Thyroid gland (tissue), 4 donors: ENCODE measurements around the gene C21orf58. TPM values are rescaled to one million over a fixed set of nuclear protein-coding genes. Genes with fewer than 3 reads are reported as not detected.

Experiments
- DNase-seq, 2 donors: peaks; one replicate each; pipeline ENCODE4 v3.0.0-alpha.2; 2019
- H3K27ac ChIP-seq, 3 donors: fragments of 200-600 bp; sonication (generic); 1 replicate in 2 of 3; 2 replicates in 1 of 3; pipeline ENCODE4 v1.5.1; 2016 to 2019; ENCODE audit warnings: mild to moderate bottlenecking in 1 of 3, moderate library complexity in 1 of 3
- H3K27me3 ChIP-seq: fragments of 200-600 bp; sonication (generic); one replicate; pipeline ENCODE4 v1.5.1; 2019
- H3K36me3 ChIP-seq, 2 donors: fragments of 200-600 bp; sonication (generic); one replicate each; pipeline ENCODE4 v1.5.1; 2016 to 2019
- H3K4me1 ChIP-seq, 2 donors: fragments of 200-600 bp; sonication (generic); one replicate each; pipeline ENCODE4 v1.5.1; 2017 to 2019
- H3K4me3 ChIP-seq, 3 donors: fragments of 200-600 bp; sonication (generic); replicated peaks in 1 of 3; 1 replicate in 2 of 3; 2 replicates in 1 of 3; pipeline ENCODE4 v1.5.1; 2016; ENCODE audit warnings: mild to moderate bottlenecking in 1 of 3
- H3K9me3 ChIP-seq: fragments of 200-600 bp; sonication (generic); one replicate; pipeline ENCODE4 v1.5.1; 2017
- POLR2A ChIP-seq, 2 donors: fragments of 450-650 bp; IDR thresholded peaks; one replicate each; pipeline ENCODE4 v1.6.1; 2017; ENCODE audit warnings: antibody characterized with exemption in 2 of 2, mild to moderate bottlenecking in 2 of 2, moderate library complexity in 1 of 2
- WGBS, 2 donors: methylation state at CpG; one replicate each; pipeline ENCODE4 v1.1.5; 2017; 5-methylcytosine and 5-hydroxymethylcytosine counted together
- intact Hi-C: fragments of 100-400 bp; cut with DNase I; formaldehyde crosslinking; loops from one replicate; pipeline ENCODE4 v1.15.1; 2023
- total RNA-seq, 4 donors: library from RNA; depleted of rRNA; stranded (reverse); fragments of >200 nt; gene quantifications; one replicate each; pipeline ENCODE4 v1.2.3, GENCODE V29; 2016
- TF ChIP-seq, protein P1 (sequence below), 6 experiments: fragments of 200-600 bp in 3 of 6; fragments of 450-650 bp in 3 of 6; sonication (generic) in 3 of 6; IDR thresholded peaks; one replicate each; pipeline ENCODE4 v1.5.1; 2016 to 2019; ENCODE audit warnings: antibody characterized with exemption in 6 of 6, mild to moderate bottlenecking in 2 of 6, inconsistent platforms in 1 of 6, moderate library complexity in 1 of 6

The C21orf58 gene
- total RNA-seq, 4 donors from 2014 or later, result 0.89 to 2.2 (median 1.7) TPM

DNA sequence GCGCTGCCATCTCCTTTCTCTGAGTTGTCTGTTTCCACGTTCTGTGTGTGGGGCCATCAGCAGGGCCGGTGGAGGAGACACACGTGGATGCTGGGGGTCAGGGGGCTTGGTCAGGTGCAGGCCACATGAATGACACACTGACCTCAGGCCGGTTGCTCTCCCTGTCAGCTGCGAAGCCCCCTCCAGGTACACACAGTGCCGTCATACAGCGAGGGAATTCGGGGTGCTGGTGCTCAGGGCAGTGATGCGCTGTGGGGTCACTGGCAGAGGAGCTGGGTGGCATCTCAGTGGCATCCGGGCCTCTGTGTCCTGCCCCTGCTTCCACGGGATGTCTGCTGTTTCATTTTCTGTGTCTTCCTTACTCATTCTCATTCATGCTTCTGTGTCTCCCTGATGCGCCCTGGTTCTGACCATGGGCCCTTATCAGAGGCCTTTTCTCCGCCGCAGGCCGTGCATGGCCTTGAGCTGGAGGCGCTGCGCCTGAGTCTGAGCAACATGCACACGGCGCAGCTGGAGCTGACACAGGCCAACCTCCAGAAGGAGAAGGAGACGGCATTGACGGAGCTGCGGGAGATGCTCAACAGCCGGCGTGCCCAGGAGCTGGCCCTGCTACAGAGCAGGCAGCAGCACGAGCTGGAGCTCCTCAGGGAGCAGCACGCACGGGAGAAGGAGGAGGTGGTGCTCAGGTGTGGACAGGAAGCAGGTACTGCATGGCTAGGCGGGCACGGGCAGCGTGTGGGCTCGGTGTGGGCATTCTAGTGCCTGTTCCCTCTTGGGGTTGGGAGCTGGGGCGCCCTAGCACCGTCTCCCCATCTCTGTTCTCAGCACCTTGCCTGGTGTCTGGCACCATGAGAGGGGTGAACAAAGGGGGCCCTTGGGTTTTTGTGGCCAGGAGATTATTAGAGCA lies 22.9 kb upstream of the C21orf58 start:
- no peak overlapping the region for H3K4me3 ChIP-seq
- no peaks in the 10 kb centered on the region for H3K9me3 ChIP-seq
- no peaks in the 10 kb centered on the region for H3K4me1 ChIP-seq
- 91 to 95% methylated on average over 28 to 30 of the region's 34 CpGs for WGBS, 2 donors
- no peaks in the 10 kb centered on the region for H3K27me3 ChIP-seq
- TF ChIP-seq POLR2A (IDR thresholded peaks at IDR 0.05), result no peak
- TF ChIP-seq, protein P1, sequence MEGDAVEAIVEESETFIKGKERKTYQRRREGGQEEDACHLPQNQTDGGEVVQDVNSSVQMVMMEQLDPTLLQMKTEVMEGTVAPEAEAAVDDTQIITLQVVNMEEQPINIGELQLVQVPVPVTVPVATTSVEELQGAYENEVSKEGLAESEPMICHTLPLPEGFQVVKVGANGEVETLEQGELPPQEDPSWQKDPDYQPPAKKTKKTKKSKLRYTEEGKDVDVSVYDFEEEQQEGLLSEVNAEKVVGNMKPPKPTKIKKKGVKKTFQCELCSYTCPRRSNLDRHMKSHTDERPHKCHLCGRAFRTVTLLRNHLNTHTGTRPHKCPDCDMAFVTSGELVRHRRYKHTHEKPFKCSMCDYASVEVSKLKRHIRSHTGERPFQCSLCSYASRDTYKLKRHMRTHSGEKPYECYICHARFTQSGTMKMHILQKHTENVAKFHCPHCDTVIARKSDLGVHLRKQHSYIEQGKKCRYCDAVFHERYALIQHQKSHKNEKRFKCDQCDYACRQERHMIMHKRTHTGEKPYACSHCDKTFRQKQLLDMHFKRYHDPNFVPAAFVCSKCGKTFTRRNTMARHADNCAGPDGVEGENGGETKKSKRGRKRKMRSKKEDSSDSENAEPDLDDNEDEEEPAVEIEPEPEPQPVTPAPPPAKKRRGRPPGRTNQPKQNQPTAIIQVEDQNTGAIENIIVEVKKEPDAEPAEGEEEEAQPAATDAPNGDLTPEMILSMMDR (IDR thresholded peaks at IDR 0.05), result no peak
- H3K27ac ChIP-seq, result no peak overlapping the region
- H3K36me3 ChIP-seq, result peaks cover 34 to 52% of the 10 kb centered on the region in 2 donors
- intact Hi-C loops, result no loop called here
- no peak for DNase-seq

DNA sequence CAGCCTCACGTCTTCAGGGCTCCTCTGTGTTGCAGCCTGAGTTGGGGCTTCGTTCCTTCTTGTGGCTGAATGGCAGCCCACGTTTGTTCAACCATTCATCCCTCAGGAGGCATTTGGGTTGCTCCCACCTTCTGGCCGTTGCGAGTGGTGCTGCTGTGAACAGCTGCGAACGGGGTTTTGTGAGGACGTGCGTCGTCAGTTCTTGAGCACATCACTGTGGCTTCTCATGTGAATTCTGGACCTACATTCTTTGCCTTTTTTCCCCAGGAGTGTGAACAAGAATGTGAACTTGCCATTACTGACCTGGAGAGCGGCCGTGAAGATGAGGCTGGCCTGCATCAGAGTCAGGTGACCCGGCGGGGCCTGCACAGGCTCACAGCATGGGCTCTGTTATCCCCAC lies 22.2 kb upstream of the C21orf58 start:
- peaks cover 27 to 46% of the 10 kb centered on the region in 2 donors for H3K36me3 ChIP-seq
- intact Hi-C loops, result no loop called here
- TF ChIP-seq, protein P1 (IDR thresholded peaks at IDR 0.05), result no peak
- TF ChIP-seq POLR2A (IDR thresholded peaks at IDR 0.05), result no peak
- no peak for DNase-seq
- no peak overlapping the region for H3K4me3 ChIP-seq
- H3K9me3 ChIP-seq, result no peaks in the 10 kb centered on the region
- WGBS, 2 donors, result 95 to 96% methylated on average over 14 of the region's 14 CpGs
- no peaks in the 10 kb centered on the region for H3K4me1 ChIP-seq
- H3K27me3 ChIP-seq, result no peaks in the 10 kb centered on the region
- no peak overlapping the region for H3K27ac ChIP-seq

DNA sequence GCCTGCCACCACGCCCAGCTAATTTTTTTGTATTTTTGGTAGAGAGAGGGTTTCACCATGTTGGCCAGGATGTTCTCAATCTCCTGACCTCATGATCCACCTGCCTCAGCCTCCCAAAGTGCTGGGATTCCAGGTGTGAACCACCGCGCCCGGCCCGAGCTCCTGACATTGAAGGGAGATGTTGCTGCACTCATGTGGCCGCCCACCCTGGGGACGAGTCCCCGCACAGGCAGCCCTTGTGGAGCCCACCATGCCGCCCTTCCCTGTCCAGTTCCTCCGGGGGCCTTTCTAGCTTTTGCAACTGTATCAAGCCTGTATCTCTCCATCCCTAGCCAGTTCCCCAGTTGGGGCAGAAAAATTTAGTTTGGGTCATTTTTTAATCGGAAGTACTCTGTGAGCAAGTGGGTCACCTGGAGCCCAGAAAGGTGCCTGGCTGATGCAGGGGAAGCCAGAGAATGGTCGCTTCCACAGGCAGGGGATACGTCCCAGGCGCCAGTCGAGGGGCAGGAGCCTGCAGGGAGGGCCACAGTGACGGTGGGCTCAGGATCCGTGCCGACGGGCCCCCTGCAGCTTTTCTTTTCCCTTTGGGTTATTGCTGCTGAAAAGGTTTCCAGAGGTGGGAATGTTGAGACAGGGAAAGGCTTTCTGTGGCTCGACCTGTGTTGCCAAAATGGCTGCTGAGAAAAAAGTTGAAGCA lies 20.7 kb upstream of the C21orf58 start:
- no peak for DNase-seq
- no peak for TF ChIP-seq POLR2A (IDR thresholded peaks at IDR 0.05)
- TF ChIP-seq, protein P1 (IDR thresholded peaks at IDR 0.05), result no peak
- Histone ChIP-seq H3K9me3 (no peaks in the 10 kb centered on the region), H3K4me1 (no peaks in the 10 kb centered on the region), H3K27me3 (no peaks in the 10 kb centered on the region), H3K27ac (no peak overlapping the region), H3K4me3 (no peak overlapping the region), H3K36me3 (peaks cover 12 to 34% of the 10 kb centered on the region in 2 donors)
- intact Hi-C loops, result no loop called here
- WGBS, 2 donors, result 97% methylated on average over 19 to 20 of the region's 20 CpGs

DNA sequence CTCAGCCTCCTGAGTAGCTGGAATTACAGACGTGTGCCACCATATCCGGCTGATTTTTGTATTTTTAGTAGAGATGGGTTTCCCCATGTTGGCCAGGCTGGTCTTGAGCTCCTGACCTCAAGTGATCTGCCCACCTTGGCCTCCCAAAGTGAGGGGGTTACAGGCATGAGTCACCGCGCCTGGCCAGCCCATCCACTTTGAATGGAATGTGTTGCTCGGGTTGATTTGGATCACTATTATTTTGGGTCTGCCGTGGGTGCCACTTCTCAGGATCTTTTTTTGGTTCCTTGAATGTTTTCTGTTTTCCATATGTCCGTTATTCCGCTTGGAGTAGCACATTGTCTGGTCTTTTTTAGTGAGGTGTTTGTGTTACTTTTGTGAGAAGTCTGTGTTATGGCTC lies 17.3 kb upstream of the C21orf58 start:
- H3K4me1 ChIP-seq, result no peaks in the 10 kb centered on the region
- 93 to 97% methylated on average over 8 of the region's 8 CpGs for WGBS, 2 donors
- DNase-seq, result no peak
- no peak overlapping the region for H3K27ac ChIP-seq
- no peaks in the 10 kb centered on the region for H3K27me3 ChIP-seq
- no peak overlapping the region for H3K4me3 ChIP-seq
- H3K36me3 ChIP-seq, result peaks cover 19 to 20% of the 10 kb centered on the region in 2 donors
- intact Hi-C loops, result no loop called here
- TF ChIP-seq POLR2A (IDR thresholded peaks at IDR 0.05), result no peak
- TF ChIP-seq, protein P1 (IDR thresholded peaks at IDR 0.05), result no peak
- H3K9me3 ChIP-seq, result no peaks in the 10 kb centered on the region

DNA sequence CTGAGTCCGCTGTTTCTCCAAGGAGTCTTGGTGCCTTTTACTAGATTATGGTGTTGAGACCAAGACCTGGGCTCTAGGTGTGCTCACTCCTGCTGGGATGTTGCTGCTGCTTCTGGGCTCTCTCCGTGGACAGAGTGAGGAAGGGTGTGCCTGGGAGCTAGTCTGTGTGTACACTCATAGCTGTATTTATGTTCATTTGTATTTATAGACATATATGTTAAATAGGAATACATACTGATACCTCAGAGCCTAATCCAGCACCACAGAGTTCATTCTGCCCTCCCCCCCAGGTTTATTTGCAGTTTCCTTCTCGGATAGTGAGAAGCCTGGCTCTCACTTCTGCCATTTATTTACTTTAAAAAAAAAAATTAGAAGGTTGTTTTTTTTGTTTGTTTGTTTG lies 12.9 kb upstream of the C21orf58 start:
- no peaks in the 10 kb centered on the region for H3K4me1 ChIP-seq
- DNase-seq, result no peak
- no peak for TF ChIP-seq POLR2A (IDR thresholded peaks at IDR 0.05)
- TF ChIP-seq, protein P1 (IDR thresholded peaks at IDR 0.05), result no peak
- no peak overlapping the region for H3K4me3 ChIP-seq
- H3K27me3 ChIP-seq, result no peaks in the 10 kb centered on the region
- WGBS, 2 donors, result 98 to 100% methylated on average over 3 of the region's 3 CpGs
- H3K9me3 ChIP-seq, result no peaks in the 10 kb centered on the region
- intact Hi-C loops, result no loop called here
- H3K36me3 ChIP-seq, result peaks cover 21 to 26% of the 10 kb centered on the region in 2 donors
- H3K27ac ChIP-seq, result no peak overlapping the region
